CD4-positive, alpha-beta T cell (primary cell): ENCODE measurements around the gene TNFRSF1B. TPM values are rescaled to one million over a fixed set of nuclear protein-coding genes. Genes with fewer than 3 reads are reported as not detected.
A peak's percentile ranks its signal among the peaks of the same experiment; 100 is the strongest.

Source experiments
- ATAC-seq: fragments of 200-7000 bp; cut with Tn5 transposase; one replicate; pipeline ENCODE4 v1.10.0; 2022; ENCODE audit warnings: mild to moderate bottlenecking; ENCODE audit not compliant: poor library complexity
- CTCF ChIA-PET: fragments of 350-600 bp; sonication (Branson Sonifier 250); formaldehyde crosslinking; loops from one replicate; lab custom pipeline; 2021; ENCODE audit warnings: antibody characterized with exemption, inconsistent platforms; lab: Charles Lee
- POLR2A ChIA-PET: fragments of 350-600 bp; sonication (Branson Sonifier 250); formaldehyde crosslinking; loops from one replicate; lab custom pipeline; 2021; ENCODE audit warnings: antibody characterized with exemption, inconsistent platforms; lab: Charles Lee
- DNase-seq, 14 experiments: peaks; one replicate each; pipeline ENCODE4 v3.0.0-alpha.2; 2013 to 2020; ENCODE audit warnings: mixed read lengths in 2 of 14
- H3K27ac ChIP-seq, 2 donors: one replicate each; pipeline versions ENCODE4 v1.5.1 to v1.7.0; 2013; ENCODE audit warnings: low read length in 2 of 2, low read depth in 1 of 2, mild to moderate bottlenecking in 1 of 2
- H3K27me3 ChIP-seq, 2 experiments: 1 replicate in 1 of 2; 2 replicates in 1 of 2; pipeline versions ENCODE4 v1.6.1 to v1.7.0; 2013; ENCODE audit warnings: low read length in 2 of 2, control low read depth in 1 of 2, mild to moderate bottlenecking in 1 of 2, moderate library complexity in 1 of 2; ENCODE audit not compliant: insufficient read depth in 2 of 2, control insufficient read depth in 1 of 2
- H3K36me3 ChIP-seq: one replicate; pipeline ENCODE4 v1.6.1; 2013; ENCODE audit warnings: low read length, control low read depth; ENCODE audit not compliant: insufficient read depth
- H3K4me1 ChIP-seq: one replicate; pipeline ENCODE4 v1.6.1; 2013; ENCODE audit warnings: low read length, control low read depth; ENCODE audit not compliant: insufficient read depth
- H3K4me3 ChIP-seq: one replicate; pipeline ENCODE4 v1.5.1; 2013; ENCODE audit warnings: mild to moderate bottlenecking, low read length, moderate library complexity
- H3K9me3 ChIP-seq, 2 experiments: 1 replicate in 1 of 2; 2 replicates in 1 of 2; pipeline versions ENCODE4 v1.6.1 to v1.7.0; 2013; ENCODE audit warnings: low read length in 2 of 2, mild to moderate bottlenecking in 2 of 2, control low read depth in 1 of 2, moderate library complexity in 1 of 2; ENCODE audit not compliant: control insufficient read depth in 1 of 2, insufficient read depth in 1 of 2
- H3K27ac Mint-ChIP-seq: one replicate; pipeline ENCODE4 v1.8.0; 2020; ENCODE audit warnings: mixed read lengths
- H3K27me3 Mint-ChIP-seq: one replicate; pipeline ENCODE4 v1.8.0; 2021; ENCODE audit warnings: mixed read lengths
- H3K36me3 Mint-ChIP-seq: one replicate; pipeline ENCODE4 v1.8.0; 2021; ENCODE audit warnings: low read depth, mixed read lengths
- H3K4me1 Mint-ChIP-seq: one replicate; pipeline ENCODE4 v1.8.0; 2021; ENCODE audit warnings: low read depth, mixed read lengths
- H3K4me3 Mint-ChIP-seq: one replicate; pipeline ENCODE4 v1.8.0; 2020; ENCODE audit warnings: mild to moderate bottlenecking, mixed read lengths
- H3K9me3 Mint-ChIP-seq: one replicate; pipeline ENCODE4 v1.8.0; 2020; ENCODE audit warnings: mixed read lengths
- intact Hi-C, 2 experiments: fragments of 100-400 bp; cut with DNase I in 1 of 2; cut with micrococcal nuclease in 1 of 2; formaldehyde crosslinking; loops; one replicate each; pipeline versions ENCODE4 v1.15.1 to v1.9.0; 2023 to 2025; cut with DNase I, micrococcal nuclease
- total RNA-seq, 174 experiments: library from RNA in 2 of 174; stranded (reverse) in 2 of 174; gene quantifications; one replicate each; pipeline ENCODE4 v1.2.3 and lab custom pipeline; 2021 to 2026
- TF ChIP-seq, protein P1 (sequence below): fragments of 200-600 bp; IDR thresholded peaks from one replicate; pipeline ENCODE4 v1.8.0; 2022; ENCODE audit warnings: antibody characterized with exemption, mild to moderate bottlenecking

TNFRSF1B gene
- total RNA-seq, 2 experiments from 2014 or later, result 61.9 to 62.6 TPM

DNA sequence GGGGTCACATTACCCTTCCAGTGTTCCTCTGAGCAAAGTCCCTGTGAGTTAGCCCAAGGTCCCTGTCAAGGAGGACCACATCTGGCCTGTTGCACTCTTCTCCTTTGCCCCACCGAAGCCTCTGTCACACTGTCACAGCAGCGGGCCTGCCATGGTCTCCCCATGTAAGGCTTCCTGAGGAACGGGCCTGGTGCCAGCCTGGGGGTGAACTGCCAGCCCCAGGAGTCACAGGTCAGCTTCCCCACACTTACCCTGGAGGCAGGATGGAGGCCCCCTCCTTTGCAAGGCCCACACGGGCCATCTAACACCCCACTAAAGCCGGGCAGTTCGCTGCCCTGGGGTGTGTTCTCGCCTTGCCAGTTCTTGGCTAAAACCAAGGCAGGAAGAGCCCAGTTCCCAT, 14.1 kb downstream of the TNFRSF1B start:
- intact Hi-C loops, result no loop called here

GRCh38 chr1:12181568-12181967, 14.8 kb downstream of the TNFRSF1B start:
- no peak overlapping the region for H3K4me3 ChIP-seq
- TF ChIP-seq, protein P1, sequence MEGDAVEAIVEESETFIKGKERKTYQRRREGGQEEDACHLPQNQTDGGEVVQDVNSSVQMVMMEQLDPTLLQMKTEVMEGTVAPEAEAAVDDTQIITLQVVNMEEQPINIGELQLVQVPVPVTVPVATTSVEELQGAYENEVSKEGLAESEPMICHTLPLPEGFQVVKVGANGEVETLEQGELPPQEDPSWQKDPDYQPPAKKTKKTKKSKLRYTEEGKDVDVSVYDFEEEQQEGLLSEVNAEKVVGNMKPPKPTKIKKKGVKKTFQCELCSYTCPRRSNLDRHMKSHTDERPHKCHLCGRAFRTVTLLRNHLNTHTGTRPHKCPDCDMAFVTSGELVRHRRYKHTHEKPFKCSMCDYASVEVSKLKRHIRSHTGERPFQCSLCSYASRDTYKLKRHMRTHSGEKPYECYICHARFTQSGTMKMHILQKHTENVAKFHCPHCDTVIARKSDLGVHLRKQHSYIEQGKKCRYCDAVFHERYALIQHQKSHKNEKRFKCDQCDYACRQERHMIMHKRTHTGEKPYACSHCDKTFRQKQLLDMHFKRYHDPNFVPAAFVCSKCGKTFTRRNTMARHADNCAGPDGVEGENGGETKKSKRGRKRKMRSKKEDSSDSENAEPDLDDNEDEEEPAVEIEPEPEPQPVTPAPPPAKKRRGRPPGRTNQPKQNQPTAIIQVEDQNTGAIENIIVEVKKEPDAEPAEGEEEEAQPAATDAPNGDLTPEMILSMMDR, result no peak

More for the DNA sequence above, 14.1 kb downstream of the TNFRSF1B start:
- Histone ChIP-seq H3K27ac (peak overlapping the region; percentile 7 to 18), H3K9me3 (no peaks in the 10 kb centered on the region), H3K27me3 (no peaks in the 10 kb centered on the region), H3K36me3 (peaks cover 44% of the 10 kb centered on the region), H3K4me1 (peaks cover 95% of the 10 kb centered on the region), H3K4me3 (no peak overlapping the region)
- no peaks in the 10 kb centered on the region for H3K27me3 Mint-ChIP-seq
- ChIA-PET CTCF (interaction anchor here (5.3 kb wide), 1 partner anchor 56 kb away, joined by 67 read pairs; no protein-coding TSS in a partner anchor), POLR2A (interaction anchor here (0.6 to 4.5 kb wide), 2 partner anchors 13 to 273 kb away, joined by 3 to 44 read pairs; partner anchors contain the start of gene TNFRSF1B)
- peaks cover 61% of the 10 kb centered on the region for H3K4me1 Mint-ChIP-seq
- no peak overlapping the region for H3K4me3 Mint-ChIP-seq
- DNase-seq (no peak), ATAC-seq (no peak)
- peaks cover 19% of the 10 kb centered on the region for H3K36me3 Mint-ChIP-seq
- TF ChIP-seq, protein P1, result no peak
- peak overlapping the region; percentile 96 for H3K27ac Mint-ChIP-seq
- no peaks in the 10 kb centered on the region for H3K9me3 Mint-ChIP-seq

GRCh38 chr1:12182410-12182984, 15.7 kb downstream of the TNFRSF1B start:
- H3K4me1 Mint-ChIP-seq, result peaks cover 56% of the 10 kb centered on the region
- H3K9me3 ChIP-seq, result no peaks in the 10 kb centered on the region
- peak overlapping the region; percentile 13 for H3K4me3 Mint-ChIP-seq
- H3K36me3 ChIP-seq, result peaks cover 49% of the 10 kb centered on the region
- H3K4me1 ChIP-seq, result peaks cover 94% of the 10 kb centered on the region
- peaks cover 18% of the 10 kb centered on the region for H3K36me3 Mint-ChIP-seq
- H3K9me3 Mint-ChIP-seq, result no peaks in the 10 kb centered on the region
- no peak overlapping the region for H3K4me3 ChIP-seq
- TF ChIP-seq, protein P1, result no peak
- H3K27ac ChIP-seq, result no peak overlapping the region
- ChIA-PET POLR2A (interaction anchor here (1.2 to 2.0 kb wide), 3 partner anchors 32 to 58 kb away, joined by 4 to 9 read pairs (median 8); no protein-coding TSS in a partner anchor), CTCF (interaction anchor here (1.0 to 3.3 kb wide), 3 partner anchors 25 to 57 kb away, joined by 3 to 25 read pairs (median 5); no protein-coding TSS in a partner anchor)
- peak overlapping the region; percentile 96 for H3K27ac Mint-ChIP-seq
- no peak for ATAC-seq
- H3K27me3 ChIP-seq, result no peaks in the 10 kb centered on the region
- intact Hi-C loops, result loop anchor here in 1 of 2 experiments (2.0 kb wide), 1 partner anchor 24 kb away; no protein-coding TSS in a partner anchor
- no peaks in the 10 kb centered on the region for H3K27me3 Mint-ChIP-seq
- no peak for DNase-seq

More at GRCh38 chr1:12181568-12181967, 14.8 kb downstream of the TNFRSF1B start:
- Mint-ChIP-seq H3K4me3 (peak overlapping the region; percentile 54), H3K4me1 (peaks cover 57% of the 10 kb centered on the region), H3K36me3 (peaks cover 16% of the 10 kb centered on the region), H3K9me3 (no peaks in the 10 kb centered on the region), H3K27me3 (no peaks in the 10 kb centered on the region), H3K27ac (peak overlapping the region; percentile 96)
- DNase-seq, result no peak
- Histone ChIP-seq H3K9me3 (no peaks in the 10 kb centered on the region), H3K4me1 (peaks cover 95% of the 10 kb centered on the region), H3K27ac (peak overlapping the region; percentile 17 to 18), H3K27me3 (no peaks in the 10 kb centered on the region), H3K36me3 (peaks cover 45% of the 10 kb centered on the region)
- POLR2A ChIA-PET, result no interaction called here
- CTCF ChIA-PET, result interaction anchor here (3.3 kb wide), 1 partner anchor 56 kb away, joined by 25 read pairs; no protein-coding TSS in a partner anchor
- no peak for ATAC-seq
- intact Hi-C loops, result no loop called here
